ENCODE data around the gene ABO.
"Not testable (repeated sequence)": the region's sequence is repeated elsewhere in the genome, so short reads cannot be mapped to it uniquely, and the experiment has no call there.

ABO gene

GRCh38 chr9:133239533-133240090, 35.4 kb downstream of the ABO start:
- no peak for DNase-seq

- DNase-seq, result peak; percentile 31
Observed at GRCh38 chr9:133238851-133239532, 36.0 kb downstream of the ABO start.

- no peak for DNase-seq
Observed at GRCh38 chr9:133238272-133238850, 36.6 kb downstream of the ABO start.

DNA sequence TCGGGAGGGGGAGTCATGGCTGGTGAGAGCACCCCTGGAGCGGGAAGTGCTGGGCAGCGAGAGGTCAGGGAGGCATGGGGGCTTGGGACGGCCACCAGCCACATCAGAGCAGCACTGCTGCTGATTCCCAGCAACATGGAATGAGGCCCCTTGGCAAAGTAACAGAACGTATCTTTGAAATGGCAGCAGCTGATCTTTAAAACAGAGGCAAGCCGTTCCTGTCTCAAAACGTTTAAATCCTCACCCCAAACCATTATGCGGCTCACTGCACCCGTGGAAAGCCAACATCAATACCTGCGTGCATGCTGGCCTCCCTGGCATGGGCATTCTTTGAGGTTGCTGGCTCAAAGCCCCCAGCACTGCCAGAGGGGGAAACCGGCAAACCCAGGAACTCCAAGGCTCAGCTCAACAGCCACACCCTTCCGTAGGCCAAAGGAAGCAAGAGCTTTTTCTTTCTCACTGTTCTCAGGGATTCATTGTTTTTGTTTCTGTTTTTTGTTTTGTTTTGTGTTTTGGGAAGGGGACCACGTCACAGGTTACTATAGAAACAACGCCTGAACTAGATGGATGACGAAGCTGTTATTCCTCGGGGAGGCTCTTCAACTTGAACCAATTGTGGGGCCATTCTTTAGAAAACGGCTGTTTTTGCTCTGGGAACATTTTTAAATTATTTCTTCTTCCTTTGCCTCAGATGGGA, 37.8 kb downstream of the ABO start:
- no peak for DNase-seq

DNA sequence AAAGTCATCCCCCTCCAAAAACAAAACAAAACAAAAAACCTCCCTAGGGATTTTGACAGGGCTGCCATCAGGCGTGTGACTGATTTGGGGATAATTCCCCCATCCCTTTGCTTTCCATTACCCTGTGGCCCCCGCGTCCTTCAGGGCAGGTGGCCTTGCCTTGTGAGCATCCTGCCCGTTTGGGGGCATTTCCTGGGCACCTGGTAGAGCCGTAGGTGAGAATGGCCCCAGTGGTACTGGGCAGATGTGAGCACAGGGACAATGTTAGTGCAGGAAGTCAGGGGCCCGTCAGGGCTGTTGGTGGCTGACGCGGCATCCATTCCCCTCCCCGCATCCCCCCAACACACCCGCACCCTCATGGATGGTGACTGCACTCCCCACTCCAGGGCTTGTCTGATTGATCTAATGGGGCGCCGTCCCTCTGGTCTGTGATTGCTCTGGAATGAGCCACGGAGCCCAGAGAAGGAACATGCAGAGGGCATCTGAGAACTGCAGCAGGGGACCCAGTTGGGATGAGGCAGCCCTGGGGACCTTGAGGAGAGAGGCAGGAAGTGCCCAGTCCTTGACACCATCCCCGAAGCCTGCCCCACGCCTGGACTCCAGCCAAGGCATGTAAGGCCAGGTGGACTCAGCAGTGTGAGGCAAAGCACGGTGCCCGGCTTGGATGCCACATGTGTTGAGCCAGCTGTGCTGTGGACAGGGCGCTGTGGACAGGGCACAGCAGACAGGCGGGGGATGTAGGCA, 38.5 kb downstream of the ABO start:
- not testable (repeated sequence) for DNase-seq

- DNase-seq, result no peak
Observed at GRCh38 chr9:133235549-133236222, 39.3 kb downstream of the ABO start.

GRCh38 chr9:133234577-133235322, 40.3 kb downstream of the ABO start:
- no peak for DNase-seq

DNA sequence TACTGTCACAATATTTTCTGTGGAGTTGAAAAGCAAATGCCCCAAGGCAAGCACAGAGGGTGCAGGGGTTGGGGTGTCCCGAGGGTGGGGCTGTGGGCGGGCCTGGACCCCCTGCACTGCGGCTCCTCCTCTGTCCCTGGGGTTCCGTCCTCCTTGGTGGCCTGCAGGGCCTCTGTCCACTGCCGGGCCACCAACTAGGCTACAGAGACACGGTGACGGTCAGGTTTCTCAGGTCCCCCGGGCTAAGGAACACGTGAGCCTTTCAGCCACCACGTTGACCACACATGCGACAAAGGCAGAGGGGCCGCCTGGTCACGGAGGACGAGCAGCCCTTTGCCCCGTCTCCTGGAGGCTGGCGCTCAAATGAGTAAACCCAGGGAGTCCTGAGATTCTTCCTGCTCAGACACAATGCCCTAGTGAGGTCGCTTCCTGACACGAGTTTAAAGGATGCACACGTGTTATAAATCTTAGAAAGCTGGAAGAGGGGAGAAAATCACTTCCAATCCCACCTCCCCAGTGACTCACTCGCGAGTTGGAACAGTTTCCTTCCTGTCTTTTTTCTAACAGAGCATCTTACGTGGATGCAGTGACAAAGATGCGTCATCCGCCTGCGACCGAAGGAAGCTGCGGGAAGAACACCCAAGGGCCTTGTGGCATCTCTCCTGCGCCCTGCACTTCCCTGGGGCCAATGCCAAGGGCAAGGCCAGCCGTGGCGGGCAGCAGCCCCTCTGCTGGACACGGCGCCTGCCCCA, 41.1 kb downstream of the ABO start:
- DNase-seq, result no peak

- not testable (repeated sequence) for DNase-seq
Observed at GRCh38 chr9:133231934-133232568, 43.0 kb downstream of the ABO start.

DNA sequence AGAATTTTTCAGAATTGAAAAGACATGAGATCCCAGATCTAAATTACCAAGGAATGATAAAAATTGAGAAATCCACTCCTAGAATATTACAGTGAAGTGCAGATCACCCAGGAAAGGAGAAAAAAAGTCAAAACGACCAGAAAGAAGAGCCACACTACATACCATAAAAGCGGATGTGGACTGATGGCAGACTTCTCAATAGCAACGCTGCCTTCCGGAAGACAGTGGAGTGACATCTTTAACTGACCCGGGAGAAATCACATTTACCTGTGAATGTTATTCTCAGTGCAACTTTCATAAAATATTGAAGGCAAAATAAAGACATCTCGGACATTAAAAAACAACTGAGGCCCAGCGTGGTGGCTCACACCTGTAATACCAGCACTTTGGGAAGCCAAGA, 44.5 kb downstream of the ABO start:
- not testable (repeated sequence) for DNase-seq

DNA sequence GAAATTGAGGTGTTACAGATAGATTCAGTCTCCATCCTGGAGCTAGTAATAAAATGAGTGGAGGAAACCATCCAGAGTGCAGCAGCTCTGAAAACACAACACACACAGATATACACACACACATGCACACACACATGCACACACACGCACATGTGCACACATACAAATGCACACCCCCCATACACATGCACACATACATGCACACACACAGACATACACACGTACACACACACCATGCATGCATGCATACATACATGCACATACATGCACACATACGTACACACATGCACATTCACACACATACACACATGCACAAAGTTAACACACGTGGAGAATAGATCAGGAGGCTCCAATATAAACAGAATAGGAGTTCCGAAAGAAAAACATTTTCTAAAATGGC, 44.9 kb downstream of the ABO start:
- no peak for DNase-seq

- DNase-seq, result not testable (repeated sequence)
Observed at GRCh38 chr9:133228474-133229193, 46.4 kb downstream of the ABO start.

DNA sequence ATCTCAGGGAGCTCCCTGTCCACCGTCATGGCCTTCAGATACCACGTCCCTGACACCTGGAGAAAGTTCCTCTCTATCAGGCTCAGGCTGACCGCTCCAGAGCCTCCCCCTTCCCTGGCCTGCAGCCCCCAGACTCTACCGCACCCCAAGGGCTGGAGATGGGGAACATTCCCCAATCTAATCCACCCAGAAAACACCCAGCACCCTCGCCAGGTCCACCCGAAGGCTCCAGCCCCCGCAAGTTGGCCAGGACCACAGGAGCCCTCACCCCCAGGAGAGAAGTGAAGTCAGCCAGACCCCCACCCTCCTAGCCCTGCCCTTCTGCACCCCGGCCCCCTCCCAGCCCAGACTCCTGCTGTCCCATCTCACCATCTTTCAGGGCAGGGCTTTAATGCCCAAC, 47.0 kb downstream of the ABO start:
- DNase-seq, result not testable (repeated sequence)

GRCh38 chr9:133227242-133227860, 47.6 kb downstream of the ABO start:
- no peak for DNase-seq

DNA sequence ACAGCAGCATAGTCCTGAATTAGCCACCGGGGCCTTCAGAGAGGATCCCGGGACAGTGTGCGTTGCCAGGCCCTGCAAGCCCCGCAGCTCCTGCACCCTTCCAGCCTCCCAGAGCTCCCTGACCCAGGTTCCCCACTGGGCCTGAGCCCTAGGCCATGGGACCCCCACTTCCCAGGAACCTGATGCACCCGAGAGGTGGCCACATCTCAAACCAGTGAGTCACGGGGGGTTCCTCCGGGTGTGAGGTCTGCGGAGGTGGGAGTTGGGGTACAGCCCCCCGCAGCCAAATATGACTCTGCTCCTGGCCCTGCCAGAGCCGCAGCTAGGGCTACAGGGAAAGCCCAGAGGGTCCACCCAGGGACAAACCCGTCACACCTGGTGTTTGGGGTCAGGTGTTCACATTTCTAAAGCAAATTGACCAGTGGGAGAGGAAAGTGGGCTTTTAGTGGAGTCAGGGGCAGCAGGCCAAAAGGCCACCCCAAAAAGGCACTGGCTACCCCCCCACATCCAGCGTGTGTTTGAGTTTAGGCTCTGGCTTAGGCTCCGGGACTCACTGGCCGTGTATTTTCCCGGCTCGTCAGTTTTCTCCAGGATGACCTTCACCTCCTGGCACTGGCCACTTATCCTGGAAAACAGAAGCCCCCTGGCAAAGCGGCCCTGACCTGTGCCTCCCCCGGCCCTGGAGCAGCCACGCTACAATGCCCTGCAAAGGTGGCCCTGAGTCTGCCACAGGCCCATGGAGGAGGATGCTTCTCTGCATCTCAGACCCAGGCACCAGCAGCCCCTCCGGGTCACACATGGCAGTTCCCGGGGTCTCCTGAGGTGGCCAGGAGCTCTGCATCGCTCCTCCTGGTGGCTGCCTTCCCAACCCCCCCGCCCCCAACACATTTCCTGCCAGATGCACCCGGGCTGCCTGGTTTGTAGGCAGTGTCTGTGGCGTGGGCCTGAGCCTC, 48.5 kb downstream of the ABO start:
- no peak for DNase-seq

GRCh38 chr9:133225171-133226011, 49.6 kb downstream of the ABO start:
- no peak for DNase-seq

DNA sequence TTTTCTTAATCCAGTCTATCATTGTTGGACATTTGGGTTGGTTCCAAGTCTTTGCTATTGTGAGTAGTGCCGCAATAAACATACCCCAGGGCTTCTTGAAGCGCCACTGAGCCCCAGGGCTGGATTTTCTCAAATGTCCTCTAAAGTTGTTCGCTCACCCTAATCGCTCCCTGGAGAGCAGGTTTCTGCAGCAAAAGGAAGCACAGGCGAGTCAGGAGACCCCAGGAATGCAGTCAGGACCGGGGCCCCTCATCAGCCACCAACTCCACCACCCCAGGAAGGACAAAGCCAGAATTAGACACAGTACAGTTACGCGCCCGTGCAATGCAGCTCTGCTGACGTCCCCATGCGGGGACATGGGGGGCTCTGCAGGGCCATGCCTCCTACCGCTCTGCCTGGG, 50.2 kb downstream of the ABO start:
- no peak for DNase-seq

Data from activated effector memory CD4-positive, alpha-beta T cell treated with Interleukin-2 at 50 U/mL for 16 hours (primary cell).